Measurements from ENCODE around the gene SKA2.
"Not testable (repeated sequence)": the region's sequence is repeated elsewhere in the genome, so short reads cannot be mapped to it uniquely, and the experiment has no call there.

SKA2 gene, protein sequence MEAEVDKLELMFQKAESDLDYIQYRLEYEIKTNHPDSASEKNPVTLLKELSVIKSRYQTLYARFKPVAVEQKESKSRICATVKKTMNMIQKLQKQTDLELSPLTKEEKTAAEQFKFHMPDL

DNA sequence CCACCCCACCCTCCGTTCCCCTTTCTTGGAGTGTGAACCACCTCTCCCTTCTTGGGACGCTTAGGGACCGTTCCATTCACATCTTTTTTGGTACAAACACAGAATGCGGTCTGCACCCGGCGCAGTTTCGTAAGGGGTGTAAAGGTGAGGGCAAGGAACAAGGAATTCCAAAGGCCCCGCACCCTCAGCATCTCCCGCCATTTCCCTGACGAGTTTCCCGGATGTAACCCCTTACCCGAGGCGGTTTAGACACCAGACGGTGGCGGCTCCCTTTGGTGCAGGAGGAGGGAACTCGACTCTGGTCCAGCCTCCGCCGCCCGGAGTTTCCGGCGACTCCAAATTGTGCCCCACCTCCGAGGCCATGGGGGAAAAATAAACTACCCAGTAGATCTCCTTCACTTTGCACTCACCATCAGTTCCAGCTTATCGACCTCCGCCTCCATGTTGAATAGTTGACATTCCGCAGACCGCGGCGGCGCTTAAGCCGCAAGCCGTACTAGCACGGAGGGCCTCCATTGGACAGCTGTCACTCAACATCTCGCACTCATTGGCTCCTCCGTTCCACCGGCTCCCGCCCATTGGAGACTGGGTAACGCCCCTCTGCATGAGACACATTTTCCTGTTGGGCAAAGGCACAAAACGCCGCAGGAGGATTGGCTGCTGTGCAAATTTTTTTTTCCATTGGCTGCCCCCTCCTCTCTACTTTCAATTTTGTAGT is at the start of gene SKA2:
Gene SKA2, minus strand, starts transcription at position 466 of the 718 bp plus-strand sequence. Its CDS starts 23 bp downstream, at position 443.
- DNase-seq (ENCODE audit: low read depth, low spot score) = peak; percentile 99

DNA sequence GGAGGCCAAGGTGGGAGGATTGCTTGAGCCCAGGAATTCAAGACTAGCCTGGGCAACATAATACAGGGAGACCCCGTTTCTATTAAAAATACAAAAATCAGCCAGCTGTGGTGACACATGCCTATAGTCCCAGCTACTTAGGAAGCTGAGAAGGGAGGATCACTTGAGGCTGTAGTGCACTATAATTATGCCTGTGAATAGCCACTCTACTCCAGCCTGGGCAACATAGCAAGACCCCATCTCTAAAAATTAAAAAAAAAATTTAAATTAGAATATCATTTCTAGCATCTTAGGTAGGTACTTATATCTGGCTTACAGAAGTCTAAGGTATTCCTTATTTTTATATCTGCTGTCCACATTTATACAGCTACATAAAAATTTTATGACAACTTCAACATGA is 47.3 kb upstream of the SKA2 start:
- no peak for DNase-seq (ENCODE audit: low read depth, low spot score)

DNA sequence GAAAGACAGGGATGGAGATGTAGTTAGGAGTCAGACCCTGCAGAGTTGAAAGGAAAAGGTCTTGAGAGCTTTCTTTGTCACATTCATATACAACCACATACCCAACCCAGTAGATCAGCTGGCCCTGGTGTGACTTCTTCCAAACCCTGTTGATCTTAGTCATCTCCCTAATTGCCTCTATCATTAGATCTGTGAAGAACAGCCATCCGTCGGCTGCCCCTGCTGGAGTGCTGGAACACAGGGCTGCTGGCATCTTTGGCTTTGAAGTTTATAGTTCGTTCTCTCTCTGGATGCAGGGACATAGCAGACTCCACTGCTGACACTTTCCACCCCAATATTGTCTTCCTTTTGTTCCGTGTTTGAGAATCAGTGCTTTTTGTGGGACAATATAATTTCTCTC is 44.4 kb upstream of the SKA2 start:
- DNase-seq (ENCODE audit: low read depth, low spot score) = no peak

DNA sequence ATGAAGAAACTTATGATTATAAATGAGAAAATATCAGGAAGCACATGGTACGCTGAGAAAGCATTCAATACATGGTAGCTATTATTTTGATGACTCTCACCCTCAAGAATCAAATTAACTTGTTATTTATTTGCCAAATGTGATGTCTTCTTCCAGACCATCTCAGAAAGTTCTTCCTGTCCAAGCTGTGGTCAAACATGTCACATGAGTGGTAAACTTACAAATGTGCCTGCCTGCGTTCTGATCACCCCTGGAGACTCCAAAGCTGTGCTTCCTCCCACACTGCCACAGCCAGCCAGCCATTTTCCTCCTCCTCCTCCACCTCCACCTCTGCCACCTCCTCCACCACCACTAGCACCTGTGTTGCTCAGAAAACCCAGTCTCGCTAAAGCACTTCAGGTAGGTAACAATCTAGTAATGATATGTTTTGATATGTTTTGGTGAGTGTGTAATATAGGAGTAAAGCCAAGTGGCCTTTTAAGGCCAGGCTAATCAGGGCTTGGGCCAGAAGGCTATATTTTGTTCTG is 38.4 kb upstream of the SKA2 start:
- no peak for DNase-seq (ENCODE audit: low read depth, low spot score)

DNA sequence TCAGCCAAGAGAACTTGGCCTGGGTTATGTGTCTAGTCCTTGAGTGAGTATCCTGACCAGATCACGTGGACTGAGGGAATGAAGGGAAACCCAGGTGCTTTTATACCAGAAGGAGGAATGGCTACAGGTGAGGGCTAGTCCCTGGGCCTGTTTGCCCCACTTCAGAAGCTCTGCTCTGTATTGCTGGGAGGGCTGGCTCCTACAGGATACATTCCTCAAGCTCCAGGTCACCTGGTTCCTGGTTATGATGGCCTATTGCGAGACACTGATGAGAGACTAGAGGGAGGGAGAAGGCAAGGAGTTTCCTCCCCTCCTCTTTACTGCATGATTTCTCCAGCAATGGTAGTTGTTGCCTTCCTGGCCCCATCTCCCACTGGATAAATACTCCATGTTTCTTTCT is 35.8 kb upstream of the SKA2 start:
- DNase-seq (ENCODE audit: low read depth, low spot score) = no peak

DNA sequence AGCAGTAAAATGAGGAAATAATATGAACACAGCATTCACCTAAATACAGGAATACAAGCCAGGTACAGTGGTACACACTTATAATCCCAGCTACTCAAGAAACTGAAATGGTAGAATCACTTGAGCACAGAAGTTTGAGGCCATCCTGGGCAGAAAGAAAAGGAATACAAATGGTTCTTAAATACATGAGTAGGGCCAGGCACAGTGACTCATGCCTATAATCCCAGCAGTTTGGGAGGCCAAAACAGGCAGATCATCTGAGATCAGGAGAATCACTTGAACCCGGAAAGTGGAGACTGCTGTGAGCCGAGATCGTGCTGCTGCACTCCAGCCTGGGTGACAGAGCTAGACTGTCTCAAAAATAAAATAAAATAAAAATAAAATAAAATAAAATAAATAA is 31.9 kb upstream of the SKA2 start:
- no peak for DNase-seq (ENCODE audit: low read depth, low spot score)

DNA sequence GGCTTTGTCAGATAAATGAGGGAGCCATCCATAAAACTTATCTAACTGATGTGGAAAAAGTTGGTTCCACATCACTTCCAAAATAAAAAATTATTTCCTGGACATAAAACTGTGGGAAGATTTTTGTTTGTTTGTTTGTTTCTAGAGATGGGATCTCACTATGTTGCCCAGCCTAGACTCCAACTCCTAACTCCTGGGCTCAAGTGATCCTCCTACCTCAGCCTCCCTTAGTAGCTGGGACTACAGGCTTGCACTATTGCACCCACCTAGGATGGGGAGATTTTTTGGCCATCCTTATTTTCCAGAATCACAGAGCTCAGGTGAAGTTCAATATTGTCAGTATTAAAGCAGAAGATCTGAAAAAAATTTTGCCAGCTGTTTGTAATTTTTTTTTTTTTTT is 31.0 kb upstream of the SKA2 start:
- DNase-seq (ENCODE audit: low read depth, low spot score) = no peak

DNA sequence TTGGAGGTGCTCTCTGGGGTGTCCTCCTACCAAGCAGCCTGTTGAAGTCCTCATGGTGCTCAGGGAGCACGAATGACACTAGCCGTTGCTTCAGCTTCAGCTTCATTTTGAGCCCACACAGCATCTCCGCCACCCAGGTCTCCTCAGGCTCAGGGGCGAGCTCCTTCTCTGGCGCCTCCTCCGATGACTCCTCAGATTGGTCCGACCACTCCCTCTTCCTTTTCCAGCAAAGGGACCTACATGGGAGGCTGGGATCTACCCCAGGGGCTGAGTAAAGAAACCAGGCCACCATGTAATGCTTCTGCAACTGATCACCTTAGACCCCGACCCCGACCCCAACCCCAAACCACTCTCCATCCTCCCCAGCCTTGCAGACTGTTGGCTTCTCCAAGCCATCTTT is 26.5 kb upstream of the SKA2 start:
- DNase-seq (ENCODE audit: low read depth, low spot score) = no peak

DNA sequence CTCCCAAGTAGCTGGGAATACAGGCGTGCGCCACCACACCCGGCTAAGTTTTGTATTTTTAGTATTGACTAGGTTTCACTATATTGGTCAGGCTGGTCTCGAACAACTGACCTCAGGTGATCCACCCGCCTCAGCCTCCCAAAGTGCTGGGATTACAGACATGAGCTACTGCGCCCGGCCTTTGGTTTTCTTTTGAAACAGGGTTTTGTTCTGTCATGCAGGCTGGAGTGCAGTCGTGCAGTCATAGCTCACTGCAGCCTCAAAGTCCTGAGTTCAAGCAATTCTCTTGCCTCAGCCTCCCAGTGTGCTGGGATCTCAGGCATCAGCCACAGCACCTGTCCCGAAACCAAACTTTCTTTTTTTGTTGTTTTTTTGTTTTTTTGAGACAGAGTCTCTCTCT is 25.6 kb upstream of the SKA2 start:
- DNase-seq (ENCODE audit: low read depth, low spot score) = no peak

DNA sequence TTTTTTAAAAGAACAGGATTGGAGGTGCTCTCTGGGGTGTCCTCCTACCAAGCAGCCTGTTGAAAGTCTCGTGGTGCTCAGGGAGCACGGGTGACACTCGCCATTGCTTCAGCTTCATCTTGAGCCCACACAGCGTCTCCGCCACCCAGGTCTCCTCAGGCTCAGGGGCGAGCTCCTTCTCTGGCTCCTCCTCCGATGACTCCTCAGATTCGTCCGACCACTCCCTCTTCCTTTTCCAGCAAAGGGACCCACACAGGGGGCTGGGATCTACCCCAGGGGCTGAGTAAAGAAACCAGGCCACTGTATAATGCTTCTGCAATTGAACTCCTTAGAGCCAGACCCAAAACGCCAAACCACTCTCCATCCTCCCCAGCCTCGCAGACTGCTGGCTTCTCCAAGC is 24.6 kb upstream of the SKA2 start:
- not testable (repeated sequence) for DNase-seq (ENCODE audit: low read depth, low spot score)

DNA sequence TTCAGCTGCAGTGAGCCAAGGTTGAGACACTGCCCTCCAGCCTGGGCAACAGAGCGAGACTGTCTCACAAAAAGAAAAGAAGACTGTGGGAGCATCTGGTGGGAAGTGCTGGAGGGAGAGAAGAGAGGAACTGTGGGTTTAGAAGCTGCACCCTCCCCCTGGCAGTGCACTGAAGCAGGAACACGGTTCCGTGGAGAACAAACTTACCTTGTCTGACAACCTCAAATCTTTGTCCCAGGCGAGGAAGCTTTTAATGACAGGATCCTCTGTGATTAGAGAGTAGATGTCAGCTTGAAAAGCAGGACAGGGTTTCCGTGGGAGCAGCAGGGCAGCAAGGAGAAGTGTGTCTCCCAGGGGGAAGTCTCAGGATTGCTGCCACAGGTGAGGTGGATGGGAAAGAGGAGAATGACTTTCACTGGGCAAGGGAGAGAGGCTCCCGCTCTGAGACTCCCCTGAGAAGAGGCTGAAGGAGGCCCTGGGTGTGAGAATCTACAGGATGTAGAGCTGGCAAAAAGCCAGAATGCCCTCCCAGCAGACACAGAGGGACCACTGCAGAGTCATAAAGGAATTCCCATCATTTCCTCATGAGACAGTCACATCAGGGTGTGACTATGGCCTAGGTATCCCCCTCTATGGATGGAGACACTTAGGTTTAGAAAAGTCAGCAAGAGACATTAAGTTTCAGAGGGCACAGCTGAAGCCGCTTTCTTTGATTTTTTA is 23.4 kb upstream of the SKA2 start:
- DNase-seq (ENCODE audit: low read depth, low spot score) = no peak

DNA sequence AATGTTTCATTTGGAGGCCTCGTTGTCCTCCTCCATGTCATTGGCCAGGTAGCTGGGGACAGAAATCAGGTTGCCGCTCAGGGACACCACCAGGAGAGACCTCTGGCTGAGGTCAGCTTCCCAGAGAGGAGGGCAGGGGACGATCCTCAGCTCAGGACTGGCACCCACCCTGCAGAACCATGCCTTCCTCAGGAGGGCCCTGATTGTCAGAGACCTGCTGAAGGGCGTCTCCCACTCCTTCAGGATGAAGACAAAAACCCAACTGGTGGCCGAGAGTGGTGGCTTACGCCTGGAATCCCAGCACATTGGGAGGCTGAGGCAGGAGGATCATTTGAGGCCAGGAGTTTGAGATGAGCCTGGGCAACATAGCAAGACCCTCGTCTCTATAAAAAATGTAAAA is 20.1 kb upstream of the SKA2 start:
- DNase-seq (ENCODE audit: low read depth, low spot score) = no peak

DNA sequence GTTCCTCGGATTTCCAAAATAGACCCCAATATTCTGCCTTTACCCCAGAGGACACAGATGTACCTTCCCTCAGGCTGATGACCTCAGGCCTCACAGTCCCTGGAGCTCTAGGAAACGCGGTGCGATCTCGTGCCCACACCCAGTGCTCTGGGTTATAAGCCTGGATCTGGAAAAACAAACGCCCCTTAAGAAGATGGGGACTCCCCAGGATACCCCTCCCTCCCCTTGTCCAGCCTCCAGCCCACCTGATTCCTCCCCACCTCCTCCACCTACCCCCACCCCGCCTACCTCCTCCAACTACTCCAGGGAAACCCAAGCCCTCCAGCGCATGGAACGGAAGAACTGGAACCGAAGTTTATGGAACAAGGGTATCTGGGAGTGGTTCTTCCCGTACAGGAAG is 19.7 kb upstream of the SKA2 start:
- DNase-seq (ENCODE audit: low read depth, low spot score) = no peak

DNA sequence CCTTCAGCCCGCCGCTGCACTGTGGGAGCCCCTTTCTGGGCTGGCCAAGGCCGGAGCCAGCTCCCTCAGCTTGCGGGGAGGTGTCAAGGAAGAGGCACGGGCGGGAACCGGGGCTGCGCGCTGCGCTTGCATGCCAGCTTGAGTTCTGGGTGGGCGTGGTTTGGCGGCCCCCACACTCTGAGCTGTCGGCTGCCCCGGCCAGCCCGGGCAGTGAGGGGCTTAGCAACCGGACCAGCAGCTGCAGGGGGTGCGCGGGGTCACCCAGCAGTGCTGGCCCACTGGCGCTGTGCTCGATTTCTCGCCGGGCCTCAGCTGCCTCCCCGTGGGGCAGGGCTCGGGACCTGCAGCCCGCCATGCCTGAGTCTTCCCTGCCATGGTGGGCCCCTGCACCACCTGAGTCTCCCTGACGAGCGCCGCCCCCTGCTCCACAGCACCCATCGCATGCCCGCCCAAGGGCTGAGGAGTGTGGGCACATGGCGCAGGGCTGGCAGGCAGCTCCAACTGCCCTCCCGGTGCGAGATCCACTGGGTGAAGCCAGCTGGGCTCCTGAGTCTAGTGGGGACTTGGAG is 17.5 kb upstream of the SKA2 start:
- DNase-seq (ENCODE audit: low read depth, low spot score) = no peak

DNA sequence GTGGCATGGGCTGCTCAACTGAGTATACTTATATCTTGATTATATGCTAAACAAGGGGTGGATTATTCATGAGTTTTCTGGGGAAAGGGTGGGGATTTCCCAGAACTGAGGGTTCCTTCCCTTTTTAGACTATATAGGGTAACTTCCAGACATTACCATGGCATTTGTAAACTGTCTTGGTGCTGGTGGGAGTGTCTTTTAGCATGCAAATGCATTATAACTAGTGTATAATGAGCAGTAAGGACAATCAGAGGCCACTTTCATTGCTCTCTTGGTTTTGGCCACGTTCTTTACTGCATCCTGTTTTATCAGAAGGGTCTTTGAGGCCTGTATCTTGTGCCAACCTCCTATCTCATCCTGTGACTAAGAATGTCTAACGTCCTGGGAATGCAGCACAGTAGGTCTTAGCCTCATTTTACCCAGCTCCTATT is 12.6 kb upstream of the SKA2 start:
- no peak for DNase-seq (ENCODE audit: low read depth, low spot score)

DNA sequence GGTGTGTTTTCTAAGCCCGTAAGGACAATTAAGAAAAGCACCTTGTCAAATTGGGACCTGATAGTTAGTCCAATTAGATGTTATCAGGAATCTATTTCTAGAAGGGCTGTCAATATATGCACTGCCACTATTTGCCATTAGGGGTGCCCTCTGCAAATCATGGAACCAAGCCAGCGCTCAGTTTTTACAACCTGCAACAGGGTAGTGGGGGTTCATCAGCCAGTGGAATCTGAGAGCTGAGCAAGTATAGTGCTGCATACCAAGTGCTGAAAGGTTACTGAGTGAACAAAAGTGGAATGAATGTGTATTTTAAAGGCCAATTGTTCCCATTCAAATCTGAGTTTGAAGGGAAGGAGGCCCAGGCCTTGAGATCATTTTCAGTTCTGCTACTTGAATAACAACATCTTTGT is 11.0 kb upstream of the SKA2 start:
- DNase-seq (ENCODE audit: low read depth, low spot score) = no peak

DNA sequence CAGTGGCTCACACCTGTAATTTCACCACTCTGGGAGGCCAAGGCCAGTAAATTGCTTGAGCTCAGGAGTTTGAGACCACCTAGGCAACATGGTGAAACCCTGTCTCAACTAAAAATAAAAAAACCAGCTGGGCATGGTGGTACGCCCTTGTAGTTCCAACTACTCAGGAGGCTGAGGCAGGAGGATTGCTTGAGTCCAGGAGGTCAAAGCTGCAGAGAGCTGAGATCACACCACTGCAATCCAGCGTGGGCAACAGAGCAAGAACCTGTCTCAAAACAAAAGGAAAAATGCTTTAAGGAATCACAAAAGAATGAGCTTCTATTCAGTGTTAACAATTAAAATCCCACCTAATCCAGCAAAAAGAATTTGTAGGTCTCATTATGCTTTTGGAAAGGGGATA is 6.5 kb upstream of the SKA2 start:
- DNase-seq (ENCODE audit: low read depth, low spot score) = no peak

DNA sequence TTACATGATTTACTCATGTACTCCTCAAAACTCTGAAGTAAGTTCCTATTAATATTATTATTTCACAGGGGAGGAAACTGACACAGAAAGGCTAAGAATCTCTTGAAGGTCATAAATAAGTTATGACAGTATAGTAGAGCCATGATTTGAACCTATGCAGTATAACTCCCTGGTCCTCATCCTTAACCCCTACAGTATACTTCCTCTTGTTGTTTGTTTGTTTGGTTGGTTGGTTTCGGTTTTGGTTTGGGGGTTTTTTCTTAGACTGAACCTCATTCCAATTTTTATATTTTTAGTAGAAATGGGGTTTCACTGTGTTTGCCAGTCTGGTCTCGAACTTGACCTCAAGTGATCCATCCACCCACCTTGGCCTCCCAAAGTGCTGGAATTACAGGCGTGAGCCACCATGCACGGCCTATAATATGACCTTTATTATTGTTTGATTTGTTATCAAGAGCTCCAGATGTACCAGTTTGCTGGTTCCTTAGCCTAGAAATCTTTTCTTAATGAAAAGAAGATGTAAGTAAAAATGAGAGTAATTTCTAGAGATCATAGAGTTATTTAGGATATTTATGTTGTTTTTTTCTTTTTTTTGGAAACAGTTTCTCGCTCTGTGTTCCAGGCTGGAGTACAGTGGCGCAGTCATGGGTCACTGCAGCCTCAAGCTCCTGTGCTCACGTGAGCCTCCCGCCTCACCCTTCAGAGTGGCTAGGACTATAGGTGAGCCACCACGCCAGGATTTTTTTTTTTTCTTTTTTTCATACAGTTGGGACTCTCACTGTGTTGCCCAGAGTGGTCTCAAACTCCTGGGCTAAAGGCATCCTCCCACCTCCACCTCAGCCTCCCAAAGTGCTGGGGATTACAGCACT is 5.4 kb upstream of the SKA2 start:
- DNase-seq (ENCODE audit: low read depth, low spot score) = no peak

DNA sequence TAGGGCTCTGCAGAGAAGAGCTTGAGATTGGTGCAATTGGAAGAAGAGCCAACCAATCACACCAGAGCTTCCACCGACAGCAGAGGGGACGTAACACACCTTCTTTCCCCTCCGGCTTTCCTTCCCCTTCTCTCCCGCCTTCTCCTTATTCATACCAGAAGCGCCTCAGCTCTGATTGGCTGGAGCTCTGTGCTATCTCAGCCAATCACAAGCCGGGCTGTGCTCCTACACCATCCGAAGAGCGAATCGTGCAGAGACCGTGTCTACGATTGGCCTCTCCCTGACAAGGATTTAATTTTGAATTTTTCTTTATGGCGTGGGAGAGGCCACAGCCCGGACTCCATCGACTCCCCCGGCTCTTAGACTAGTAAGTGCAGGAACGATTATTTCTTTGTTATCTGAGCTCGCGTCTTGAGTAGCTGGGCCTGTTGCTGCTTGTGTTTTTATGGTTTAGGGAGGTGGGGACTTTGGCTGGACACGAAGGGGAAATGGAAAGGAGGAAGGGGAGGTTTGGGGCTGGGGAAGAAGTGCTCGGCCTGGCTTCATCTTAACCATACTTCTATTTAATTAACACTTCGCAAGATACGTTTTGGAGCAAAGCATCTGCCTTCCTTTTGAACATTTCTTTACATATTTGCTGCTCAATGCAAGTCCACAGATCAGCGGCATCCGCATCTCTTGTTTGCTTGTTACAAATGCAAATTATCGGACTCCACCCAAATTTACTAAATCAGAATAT is 622 bp upstream of the SKA2 start, which contains the start of gene PRR11:
Gene PRR11, plus strand, starts transcription at position 308 of the 739 bp plus-strand sequence. CDS start 14,007 bp downstream, outside the sequence.
- no peak for DNase-seq (ENCODE audit: low read depth, low spot score)

DNA sequence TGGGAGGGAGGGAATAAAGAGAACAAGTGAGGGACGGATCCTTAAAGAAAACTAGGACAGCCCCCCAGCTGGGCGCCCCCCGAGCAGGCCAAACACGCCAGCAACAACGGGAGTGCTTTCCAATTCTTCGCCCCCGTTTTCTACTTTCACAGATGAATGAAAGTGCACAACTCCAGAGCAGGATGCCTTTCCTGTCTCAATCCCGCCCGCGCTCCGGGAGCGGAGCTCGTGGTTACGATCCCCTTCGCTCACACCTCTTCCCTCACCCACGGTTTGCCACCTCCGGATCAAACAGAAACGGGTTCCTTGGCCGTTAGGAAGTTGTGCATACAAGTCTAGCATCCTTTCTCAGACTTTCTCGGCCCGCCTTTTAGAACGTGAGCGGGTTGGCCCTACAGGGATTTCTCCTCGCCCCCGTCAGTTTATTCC is 680 bp downstream of the SKA2 start:
- no peak for DNase-seq (ENCODE audit: low read depth, low spot score)

DNA sequence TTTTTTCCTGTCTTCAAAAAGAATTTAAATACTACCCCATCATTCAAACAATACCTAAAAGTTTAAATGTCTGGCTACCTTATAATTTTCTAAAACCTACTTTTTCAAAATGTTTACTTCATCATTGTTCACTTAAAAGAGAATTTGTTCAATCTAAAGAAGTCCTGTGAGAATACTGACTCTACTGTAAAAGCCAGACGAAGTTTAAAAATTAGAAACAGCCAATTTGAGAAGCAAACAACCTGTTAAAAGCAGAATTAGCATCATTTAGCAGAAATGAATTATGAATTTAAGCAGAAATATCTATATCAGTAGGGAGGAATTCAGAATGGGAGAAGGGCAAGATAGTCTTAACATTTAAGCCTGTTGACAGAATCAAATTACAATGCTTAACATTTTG is 2.1 kb downstream of the SKA2 start:
- no peak for DNase-seq (ENCODE audit: low read depth, low spot score)
